ENCODE measurements around the gene HIPK1. TPM values are rescaled to one million over a fixed set of nuclear protein-coding genes. Genes with fewer than 3 reads are reported as not detected.

The HIPK1 gene
- total and polyA plus RNA-seq, 2 of the 13 experiments (the other 11 are each of a cell fraction or from before 2014, with no cell fraction given), result 20.8 to 33.4 TPM

GRCh38 chr1:113928941-113929749, at the start of gene HIPK1 (continued):
- TF ChIP-seq ZNF318 (CRISPR knock-in tag; IDR thresholded peaks at IDR 0.05) (peak; percentile 78), ETS1 (CRISPR knock-in tag; IDR thresholded peaks at IDR 0.05) (no peak), ZBTB46 (CRISPR knock-in tag; IDR thresholded peaks at IDR 0.05; ENCODE audit: borderline replicate concordance) (no peak), ATAD3A (CRISPR knock-in tag; IDR thresholded peaks at IDR 0.05) (no peak), ZNF292 (CRISPR knock-in tag; IDR thresholded peaks at IDR 0.05; ENCODE audit: borderline replicate concordance, low read depth) (no peak), ZFY (CRISPR knock-in tag; IDR thresholded peaks at IDR 0.05) (peak; percentile 96), SOX13 (IDR thresholded peaks at IDR 0.05) (no peak), SOX13 (CRISPR knock-in tag; conservative IDR thresholded peaks at IDR 0.05 in 1 of 2, IDR thresholded peaks at IDR 0.05 in 1 of 2) (peak in 1 of 2 experiments; percentile 44; a peak in 2 of 4 replicates), TARDBP (CRISPR knock-in tag; IDR thresholded peaks at IDR 0.05) (peak; percentile 86; the same call in 1 of the 2 replicates), ATM (IDR thresholded peaks at IDR 0.05; ENCODE audit: borderline replicate concordance) (no peak), SNAPC2 (CRISPR knock-in tag; IDR thresholded peaks at IDR 0.05) (no peak), ATF1 (CRISPR knock-in tag; IDR thresholded peaks at IDR 0.05) (peak; percentile 86), ZNF317 (CRISPR knock-in tag; IDR thresholded peaks at IDR 0.05) (peak; percentile 58; the same call in 1 of the 2 replicates), ZKSCAN8 (CRISPR knock-in tag; IDR thresholded peaks at IDR 0.05; ENCODE audit: borderline replicate concordance) (peak; percentile 12; the same call in 1 of the 2 replicates), ZMAT5 (CRISPR knock-in tag; IDR thresholded peaks at IDR 0.05; ENCODE audit: borderline replicate concordance, low read depth) (no peak), NR2F2 (IDR thresholded peaks at IDR 0.05; ENCODE audit: borderline replicate concordance, low read depth) (0 out of 2 replicates have a peak, but pooled peaks have one; percentile 20), ZSCAN25 (CRISPR knock-in tag; IDR thresholded peaks at IDR 0.05) (no peak), ZNF264 (CRISPR knock-in tag; IDR thresholded peaks at IDR 0.05) (peak; percentile 28)
